Smooth muscle cell (in vitro differentiated cells): ENCODE results near the gene AOX1. TPM values are rescaled to one million over a fixed set of nuclear protein-coding genes. Genes with fewer than 3 reads are reported as not detected.
"Not testable (repeated sequence)": the region's sequence is repeated elsewhere in the genome, so short reads cannot be mapped to it uniquely, and the experiment has no call there.

Experiments
- DNase-seq: peaks from one replicate; lab custom pipeline; 2025; ENCODE audit not compliant: unreplicated experiment; lab: John Stamatoyannopoulos, UW
- H2AFZ ChIP-seq: fragments of 200-600 bp; sonication (generic); 2 replicates; pipeline ENCODE4 v1.6.0; 2016; ENCODE audit warnings: antibody characterized with exemption, low read depth, mild to moderate bottlenecking
- H3F3A ChIP-seq: fragments of 200-600 bp; sonication (generic); 2 replicates; pipeline ENCODE4 v1.6.0; 2017; ENCODE audit warnings: antibody characterized with exemption, low read depth
- H3K27ac ChIP-seq: fragments of 200-600 bp; sonication (generic); 2 replicates; pipeline ENCODE4 v1.5.1; 2016; ENCODE audit warnings: low read depth, mild to moderate bottlenecking
- H3K27me3 ChIP-seq: fragments of 200-600 bp; sonication (generic); 2 replicates; pipeline ENCODE4 v1.6.1; 2016; ENCODE audit warnings: low read depth, mild to moderate bottlenecking
- H3K36me3 ChIP-seq: fragments of 200-600 bp; sonication (generic); 2 replicates; pipeline ENCODE4 v1.5.1; 2016; ENCODE audit warnings: low read depth
- H3K4me1 ChIP-seq: fragments of 200-600 bp; sonication (generic); 2 replicates; pipeline ENCODE4 v1.5.1; 2016; ENCODE audit warnings: low read depth
- H3K4me2 ChIP-seq: fragments of 200-600 bp; sonication (generic); 2 replicates; pipeline ENCODE4 v1.6.0; 2016; ENCODE audit warnings: mild to moderate bottlenecking
- H3K4me3 ChIP-seq: fragments of 200-600 bp; sonication (generic); 2 replicates; pipeline ENCODE4 v1.5.1; 2016; ENCODE audit warnings: mild to moderate bottlenecking
- H3K79me2 ChIP-seq: fragments of 200-600 bp; sonication (generic); 2 replicates; pipeline ENCODE4 v1.6.0; 2016; ENCODE audit warnings: low read depth, mild to moderate bottlenecking
- H3K9ac ChIP-seq: fragments of 200-600 bp; sonication (generic); 2 replicates; pipeline ENCODE4 v1.6.0; 2016; ENCODE audit warnings: low read depth
- H3K9me3 ChIP-seq: fragments of 200-600 bp; sonication (generic); replicated peaks from 2 replicates; pipeline ENCODE4 v1.5.1; 2016; ENCODE audit warnings: low read depth
- H4K20me1 ChIP-seq: fragments of 200-600 bp; sonication (generic); 2 replicates; pipeline ENCODE4 v1.6.0; 2016; ENCODE audit warnings: low read depth
- WGBS: methylation state at CpG from one replicate; pipeline ENCODE4 v1.1.7; 2016; ENCODE audit warnings: low lambda C conversion rate; 5-methylcytosine and 5-hydroxymethylcytosine counted together
- polyA plus RNA-seq: library from polyadenylated mRNA; unstranded; fragments of >200 nt; fragmentation: Nextera tagmentation; extraction: Ambion mirVana; gene quantifications from 2 replicates; pipeline ENCODE4 v1.2.1, GENCODE V29; 2016
- total RNA-seq: library from RNA; depleted of rRNA; stranded (reverse); fragments of >200 nt; gene quantifications from 2 replicates; pipeline ENCODE4 v1.2.3, GENCODE V29; 2014
- TF ChIP-seq, protein P1 (sequence below): fragments of 200-600 bp; sonication (generic); IDR thresholded peaks from 2 replicates; pipeline ENCODE4 v1.5.1; 2017; ENCODE audit warnings: borderline replicate concordance, mild to moderate bottlenecking, antibody characterized with exemption; ENCODE audit not compliant: insufficient read depth, poor library complexity, severe bottlenecking

The AOX1 gene
- total and polyA plus RNA-seq, 2 experiments from 2014 or later = 0.18 TPM; not detected in 1

DNA sequence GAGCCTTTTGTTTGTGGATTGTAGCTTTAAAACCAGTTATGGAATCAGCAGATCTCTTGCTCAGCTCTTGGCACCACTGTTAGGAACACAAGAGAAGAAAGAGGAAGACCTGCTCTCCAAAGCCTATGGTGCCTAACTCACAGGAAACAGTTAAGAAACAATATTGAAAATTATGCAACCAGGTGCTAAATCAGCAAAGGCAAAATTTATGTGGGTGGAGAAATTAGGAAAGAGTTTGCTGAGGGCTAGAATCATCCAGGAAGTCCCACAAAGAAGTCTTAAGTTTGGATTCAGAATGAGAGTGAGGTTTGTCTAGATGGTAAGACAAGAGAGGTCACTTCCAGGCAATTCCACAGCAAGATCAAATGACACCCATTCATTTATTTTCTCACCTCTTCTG lies 49.4 kb downstream of the AOX1 start:
- Histone ChIP-seq H3K79me2 (no peaks in the 10 kb centered on the region), H3K4me3 (no peak overlapping the region), H3K36me3 (no peaks in the 10 kb centered on the region), H4K20me1 (no peaks in the 10 kb centered on the region), H3K27ac (no peak overlapping the region), H3K9me3 (no peaks in the 10 kb centered on the region), H3K9ac (no peak overlapping the region), H2AFZ (no peak overlapping the region), H3K4me2 (no peak overlapping the region), H3K27me3 (no peaks in the 10 kb centered on the region), H3K4me1 (no peaks in the 10 kb centered on the region), H3F3A (no peaks in the 10 kb centered on the region)
- DNase-seq = no peak
- TF ChIP-seq, protein P1, sequence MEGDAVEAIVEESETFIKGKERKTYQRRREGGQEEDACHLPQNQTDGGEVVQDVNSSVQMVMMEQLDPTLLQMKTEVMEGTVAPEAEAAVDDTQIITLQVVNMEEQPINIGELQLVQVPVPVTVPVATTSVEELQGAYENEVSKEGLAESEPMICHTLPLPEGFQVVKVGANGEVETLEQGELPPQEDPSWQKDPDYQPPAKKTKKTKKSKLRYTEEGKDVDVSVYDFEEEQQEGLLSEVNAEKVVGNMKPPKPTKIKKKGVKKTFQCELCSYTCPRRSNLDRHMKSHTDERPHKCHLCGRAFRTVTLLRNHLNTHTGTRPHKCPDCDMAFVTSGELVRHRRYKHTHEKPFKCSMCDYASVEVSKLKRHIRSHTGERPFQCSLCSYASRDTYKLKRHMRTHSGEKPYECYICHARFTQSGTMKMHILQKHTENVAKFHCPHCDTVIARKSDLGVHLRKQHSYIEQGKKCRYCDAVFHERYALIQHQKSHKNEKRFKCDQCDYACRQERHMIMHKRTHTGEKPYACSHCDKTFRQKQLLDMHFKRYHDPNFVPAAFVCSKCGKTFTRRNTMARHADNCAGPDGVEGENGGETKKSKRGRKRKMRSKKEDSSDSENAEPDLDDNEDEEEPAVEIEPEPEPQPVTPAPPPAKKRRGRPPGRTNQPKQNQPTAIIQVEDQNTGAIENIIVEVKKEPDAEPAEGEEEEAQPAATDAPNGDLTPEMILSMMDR = no peak

DNA sequence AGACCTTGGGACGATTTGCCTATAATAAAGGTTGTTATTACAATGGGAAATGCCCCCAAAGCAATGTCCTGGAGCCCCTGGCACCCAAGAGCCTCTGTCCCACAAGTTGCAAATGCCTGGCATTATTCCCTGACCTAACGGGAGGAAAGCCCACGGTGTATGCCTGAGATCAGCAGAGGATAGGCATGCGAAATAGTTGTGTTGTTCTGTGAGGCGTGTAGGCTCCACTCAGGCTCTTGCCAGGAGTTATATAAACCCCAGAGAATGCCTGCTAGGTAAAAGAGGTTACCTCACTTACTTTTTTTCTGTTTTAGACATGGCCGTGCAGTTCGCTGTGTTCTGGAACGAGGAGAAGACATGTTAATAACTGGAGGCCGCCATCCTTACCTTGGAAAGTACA lies 52.1 kb downstream of the AOX1 start:
- no peak overlapping the region for H3K9ac ChIP-seq
- H3K27me3 ChIP-seq = no peaks in the 10 kb centered on the region
- no peak overlapping the region for H3K27ac ChIP-seq
- no peak overlapping the region for H3K4me2 ChIP-seq
- H3K36me3 ChIP-seq = no peaks in the 10 kb centered on the region
- no peaks in the 10 kb centered on the region for H4K20me1 ChIP-seq
- TF ChIP-seq, protein P1 = no peak
- no peaks in the 10 kb centered on the region for H3F3A ChIP-seq
- DNase-seq = no peak
- H3K9me3 ChIP-seq = no peaks in the 10 kb centered on the region
- no peak overlapping the region for H2AFZ ChIP-seq
- no peak overlapping the region for H3K4me3 ChIP-seq
- no peaks in the 10 kb centered on the region for H3K4me1 ChIP-seq
- 92% methylated on average over 9 of the region's 9 CpGs for WGBS
- no peaks in the 10 kb centered on the region for H3K79me2 ChIP-seq

DNA sequence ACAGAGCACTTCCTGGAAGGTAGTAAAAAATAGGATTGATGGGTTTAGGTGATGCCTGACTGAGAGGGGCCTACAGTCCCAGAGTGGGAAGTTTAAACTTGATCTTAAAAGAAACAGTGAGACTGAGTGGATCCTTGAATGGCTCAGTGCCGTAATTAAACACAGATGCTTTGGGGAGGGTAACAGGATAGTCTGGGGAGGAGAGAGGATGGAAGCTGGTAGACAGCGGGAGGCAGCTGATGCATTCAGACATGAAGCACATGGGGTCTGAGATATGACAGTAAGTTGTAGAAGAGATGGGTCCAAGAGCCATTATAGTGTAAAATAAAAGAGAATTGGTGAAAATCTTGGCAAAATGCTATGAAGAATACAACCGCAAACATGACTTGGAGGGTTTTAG lies 54.4 kb downstream of the AOX1 start:
- H3F3A ChIP-seq = no peaks in the 10 kb centered on the region
- no peak overlapping the region for H3K27ac ChIP-seq
- H3K9ac ChIP-seq = no peak overlapping the region
- H3K27me3 ChIP-seq = no peaks in the 10 kb centered on the region
- DNase-seq = no peak
- TF ChIP-seq, protein P1 = no peak
- no peaks in the 10 kb centered on the region for H3K79me2 ChIP-seq
- H4K20me1 ChIP-seq = no peaks in the 10 kb centered on the region
- no peaks in the 10 kb centered on the region for H3K4me1 ChIP-seq
- 84% methylated on average over 3 of the region's 3 CpGs for WGBS
- H3K9me3 ChIP-seq = no peaks in the 10 kb centered on the region
- no peak overlapping the region for H3K4me3 ChIP-seq
- H3K4me2 ChIP-seq = no peak overlapping the region
- no peaks in the 10 kb centered on the region for H3K36me3 ChIP-seq
- H2AFZ ChIP-seq = no peak overlapping the region

DNA sequence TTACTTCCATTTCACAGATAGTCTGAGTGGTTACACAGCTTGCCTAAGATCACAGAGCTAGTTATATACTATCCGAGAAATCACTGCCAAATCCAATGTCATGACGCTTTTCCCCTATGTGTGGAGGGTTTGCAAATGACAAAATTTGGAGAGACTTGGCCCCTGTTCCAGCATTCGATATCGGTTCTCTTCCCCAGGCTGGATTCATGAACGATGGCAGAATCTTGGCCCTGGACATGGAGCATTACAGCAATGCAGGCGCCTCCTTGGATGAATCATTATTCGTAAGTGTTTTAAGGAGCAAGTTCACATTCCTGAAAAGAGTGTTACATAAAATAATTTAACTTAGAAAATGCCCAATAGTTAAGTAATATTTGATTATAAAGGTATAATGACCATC lies 55.1 kb downstream of the AOX1 start:
- no peak overlapping the region for H3K4me2 ChIP-seq
- no peaks in the 10 kb centered on the region for H3K4me1 ChIP-seq
- no peak overlapping the region for H3K9ac ChIP-seq
- H3K79me2 ChIP-seq = no peaks in the 10 kb centered on the region
- WGBS = 94% methylated on average over 7 of the region's 7 CpGs
- no peaks in the 10 kb centered on the region for H3F3A ChIP-seq
- no peak for DNase-seq
- no peaks in the 10 kb centered on the region for H4K20me1 ChIP-seq
- H2AFZ ChIP-seq = no peak overlapping the region
- H3K4me3 ChIP-seq = no peak overlapping the region
- TF ChIP-seq, protein P1 = no peak
- no peak overlapping the region for H3K27ac ChIP-seq
- H3K27me3 ChIP-seq = no peaks in the 10 kb centered on the region
- no peaks in the 10 kb centered on the region for H3K9me3 ChIP-seq
- no peaks in the 10 kb centered on the region for H3K36me3 ChIP-seq

DNA sequence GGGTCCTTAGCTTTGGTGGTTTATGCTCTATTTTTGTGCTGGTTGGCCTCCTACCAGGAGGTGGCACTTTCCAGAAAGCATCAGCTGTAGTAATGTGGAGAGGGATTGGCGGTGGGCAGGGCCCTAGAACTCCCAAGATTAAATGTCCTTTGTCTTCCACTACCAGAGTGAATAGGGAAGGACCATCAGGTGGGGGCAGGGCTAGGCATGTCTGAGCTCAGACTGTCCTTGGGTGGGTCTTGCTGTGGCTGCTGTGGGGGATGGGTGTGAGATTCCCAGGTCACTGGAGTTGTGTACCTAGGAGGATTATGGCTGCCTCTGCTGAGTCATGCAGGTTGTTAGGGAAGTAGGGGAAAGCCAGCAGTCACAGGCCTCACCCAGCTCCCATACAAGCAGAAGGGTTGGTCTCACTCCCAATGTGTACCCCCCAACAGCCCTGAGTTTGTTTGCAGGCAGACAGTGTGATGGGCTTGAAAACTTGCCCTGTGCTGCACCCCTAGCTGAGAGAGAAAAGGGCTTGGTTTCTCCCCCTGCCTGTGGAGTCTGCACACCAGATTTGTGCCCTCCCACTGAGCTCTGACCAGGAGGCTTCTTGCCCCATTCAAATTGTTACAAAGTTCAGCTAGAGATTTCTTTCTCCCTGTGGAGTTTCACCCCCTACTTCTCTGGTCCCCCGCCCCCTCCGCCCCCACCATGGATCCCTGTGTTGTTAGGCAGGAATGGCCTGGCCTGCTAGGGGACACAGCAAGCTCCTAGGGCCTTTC lies 62.9 kb downstream of the AOX1 start:
- H3K79me2 ChIP-seq, H3K4me1 ChIP-seq, H4K20me1 ChIP-seq, H3K9ac ChIP-seq, H3K4me3 ChIP-seq, H3K4me2 ChIP-seq, H3K27ac ChIP-seq, H3K36me3 ChIP-seq, DNase-seq, H3F3A ChIP-seq, H3K9me3 ChIP-seq, H2AFZ ChIP-seq, H3K27me3 ChIP-seq: not testable (repeated sequence)
- 100% methylated on average over 3 of the region's 3 CpGs for WGBS
